K562 (cell line): ENCODE results near the gene BCO2. TPM values are rescaled to one million over a fixed set of nuclear protein-coding genes. Genes with fewer than 3 reads are reported as not detected.
A peak's percentile ranks its signal among the peaks of the same experiment; 100 is the strongest.

Experiments used
- ATAC-seq: fragments of 200-7000 bp; cut with Tn5 transposase; 3 replicates; pipeline ENCODE4 v1.9.1; 2020; ENCODE audit warnings: moderate library complexity
- BruUV-seq: library from RNA; stranded (reverse); fragments of 400-500 nt; replicated peaks from 2 replicates; lab custom pipeline; 2021; lab: Mats Ljungman, UMichigan
- CTCF ChIA-PET: fragments of 300-600 bp; formaldehyde crosslinking; extraction: SDS; loops from one replicate; lab custom pipeline; 2021; ENCODE audit warnings: low intra/inter-chr PET ratio; lab: Yijun Ruan, JAX
- POLR2A ChIA-PET: fragments of 300-600, 350-650 bp; sonication (Branson Sonifier 250); formaldehyde crosslinking; extraction: SDS; loops from one replicate; lab custom pipeline; 2021; ENCODE audit warnings: antibody characterized with exemption, inconsistent platforms; lab: Yijun Ruan, JAX
- DNase-seq, 4 experiments: peaks; one replicate each; pipeline versions ENCODE4 v3.0.0 to v3.0.0-alpha.2; 2011 to 2018; ENCODE audit warnings: low spot score in 3 of 4, mixed read lengths in 3 of 4; ENCODE audit errors: extremely low read depth in 1 of 4
- FAIRE-seq: peaks from 2 replicates; lab custom pipeline; 2011; peaks lifted over from hg19 to GRCh38; lab: Jason Lieb, UNC
- H2AFZ ChIP-seq: 2 replicates; pipeline ENCODE4 v1.6.0; 2011; ENCODE audit warnings: low read depth, low read length, control low read depth, inconsistent platforms
- H3K27ac ChIP-seq: fragments of 200-600 bp; 3 replicates; pipeline ENCODE4 v1.8.0; 2011; ENCODE audit warnings: low read depth, mild to moderate bottlenecking, control low read depth, inconsistent platforms, low read length, moderate library complexity, mixed read lengths; ENCODE audit errors: extremely low read depth
- H3K27me3 ChIP-seq, 2 experiments: fragments of 300-600 bp in 1 of 2; 2 replicates in 1 of 2; 3 replicates in 1 of 2; pipeline versions ENCODE4 v1.6.0 to v1.8.0; 2011; ENCODE audit warnings: inconsistent platforms in 2 of 2, low read length in 2 of 2, mild to moderate bottlenecking in 1 of 2, mixed read lengths in 1 of 2, moderate library complexity in 1 of 2; ENCODE audit not compliant: control insufficient read depth in 2 of 2, insufficient read depth in 2 of 2
- H3K36me3 ChIP-seq: fragments of 300-600 bp; 3 replicates; pipeline ENCODE4 v1.8.0; 2011; ENCODE audit warnings: mild to moderate bottlenecking, low read length, inconsistent platforms; ENCODE audit not compliant: control insufficient read depth, insufficient read depth
- H3K4me1 ChIP-seq, 2 experiments: fragments of 200-600 bp in 1 of 2; replicated peaks in 1 of 2; 2 replicates in 1 of 2; 3 replicates in 1 of 2; pipeline versions ENCODE4 v1.5.1 to v1.8.0; 2011; ENCODE audit warnings: inconsistent platforms in 2 of 2, low read length in 2 of 2, mild to moderate bottlenecking in 1 of 2, mixed read lengths in 1 of 2, moderate library complexity in 1 of 2; ENCODE audit not compliant: control insufficient read depth in 2 of 2, insufficient read depth in 2 of 2
- H3K4me2 ChIP-seq: 2 replicates; pipeline ENCODE4 v1.6.1; 2011; ENCODE audit warnings: low read length, control low read depth, inconsistent platforms, mixed read lengths; ENCODE audit not compliant: insufficient read depth
- H3K4me3 ChIP-seq: fragments of 200-600 bp; sonication (generic), shearing (Covaris generic); 2 replicates; pipeline ENCODE4 v1.5.1; 2016; ENCODE audit warnings: control low read depth, inconsistent platforms
- H3K79me2 ChIP-seq: fragments of 200-600 bp; 3 replicates; pipeline ENCODE4 v1.8.0; 2011; ENCODE audit warnings: low read length, inconsistent platforms; ENCODE audit not compliant: control insufficient read depth, insufficient read depth
- H3K9ac ChIP-seq, 2 experiments: 2 replicates each; pipeline versions ENCODE4 v1.6.0 to v1.6.1; 2011; ENCODE audit warnings: low read depth in 2 of 2, low read length in 2 of 2, control low read depth in 1 of 2, inconsistent platforms in 1 of 2, mild to moderate bottlenecking in 1 of 2, mixed read lengths in 1 of 2; ENCODE audit not compliant: insufficient read depth in 1 of 2
- H3K9me1 ChIP-seq: one replicate; pipeline ENCODE4 v1.6.0; 2011; ENCODE audit warnings: inconsistent platforms, mild to moderate bottlenecking, low read length, moderate library complexity; ENCODE audit not compliant: control insufficient read depth, insufficient read depth
- H3K9me3 ChIP-seq: replicated peaks from 2 replicates; pipeline ENCODE4 v1.5.1; 2011; ENCODE audit warnings: low read depth, low read length, inconsistent platforms; ENCODE audit not compliant: control insufficient read depth, insufficient read depth
- H4K20me1 ChIP-seq: replicated peaks from 2 replicates; pipeline ENCODE4 v1.6.1; 2011; ENCODE audit warnings: low read length, inconsistent platforms, mixed read lengths; ENCODE audit not compliant: control insufficient read depth, insufficient read depth
- E2F3 ChIP-seq: fragments of 250-450 bp; sonication (Bioruptor Pico); IDR thresholded peaks from 2 replicates; pipeline ENCODE4 v1.4.0; 2020; ENCODE audit warnings: mild to moderate bottlenecking
- GTF2B ChIP-seq: IDR thresholded peaks from 2 replicates; pipeline ENCODE4 v1.6.1; 2011; ENCODE audit not compliant: insufficient read length; ENCODE audit errors: extremely low read depth
- HNRNPH1 ChIP-seq: fragments of 200-400 bp; formaldehyde crosslinking; optimal IDR thresholded peaks from 2 replicates; pipeline ENCODE3; 2017; ENCODE audit warnings: low read depth, mild to moderate bottlenecking, low read length, moderate library complexity
- KDM4B ChIP-seq, 2 experiments: fragments of 450-650 bp in 1 of 2; sonication (generic) in 1 of 2; IDR thresholded peaks; 2 replicates each; pipeline ENCODE4 v1.6.1; 2016 to 2017; ENCODE audit warnings: borderline replicate concordance in 2 of 2, antibody characterized with exemption in 1 of 2, low read depth in 1 of 2, mild to moderate bottlenecking in 1 of 2
- KLF16 ChIP-seq: IDR thresholded peaks from 2 replicates; pipeline ENCODE4 v1.6.1; 2016; ENCODE audit warnings: antibody characterized with exemption
- NFIC ChIP-seq: fragments of 450-650 bp; IDR thresholded peaks from 2 replicates; pipeline ENCODE4 v1.6.1; 2017; ENCODE audit warnings: mild to moderate bottlenecking, inconsistent platforms
- RFX5 ChIP-seq: IDR thresholded peaks from 2 replicates; pipeline ENCODE4 v1.6.1; 2011; ENCODE audit warnings: low read depth, mild to moderate bottlenecking, improper control_type of control experiment, low read length
- SNAPC5 ChIP-seq: fragments of 250-450 bp; sonication (Bioruptor Pico); IDR thresholded peaks from 2 replicates; pipeline ENCODE4 v1.8.0; 2021; ENCODE audit warnings: moderate library complexity, mild to moderate bottlenecking, inconsistent platforms
- ZNF12 ChIP-seq: sonication (generic); formaldehyde crosslinking; IDR thresholded peaks from 2 replicates; pipeline ENCODE4 v1.4.0; 2020; ENCODE audit warnings: mild to moderate bottlenecking, missing genetic modification reagents
- WGBS: fragments of 100-300 bp; shearing (Covaris generic); methylation state at CpG from one replicate; pipeline ENCODE4 v1.1.6; 2016; ENCODE audit warnings: low coverage, mixed read lengths; ENCODE audit not compliant: insufficient coverage; ENCODE audit errors: missing lambda C conversion rate; 5-methylcytosine and 5-hydroxymethylcytosine counted together
- in situ Hi-C: fragments of 300-500 bp; cut with MboI; formaldehyde crosslinking; loops from 4 replicates; pipeline ENCODE4 v1.15.0; 2018; ENCODE audit warnings: inconsistent platforms, mixed read lengths
- intact Hi-C: fragments of 100-400 bp; cut with micrococcal nuclease; formaldehyde crosslinking; loops from 2 replicates; pipeline ENCODE4 v1.14.2; 2022
- polyA plus RNA-seq, 8 experiments: library from polyadenylated mRNA; depleted of rRNA in 4 of 8; stranded (reverse) in 5 of 8; unstranded in 3 of 8; fragments of >200 nt; fragmentation: Nextera tagmentation in 2 of 8; fragmentation: Illumina TruSeq in 1 of 8; extraction: Ambion mirVana in 2 of 8; extraction: Trizol in 1 of 8; gene quantifications; 2 replicates each; pipeline versions ENCODE4 v1.2.1 to v1.2.3, GENCODE V29; 2011 to 2014; ENCODE audit warnings: inconsistent platforms in 1 of 8, missing spikeins in 1 of 8
- total RNA-seq, 7 experiments: library from RNA; depleted of rRNA in 6 of 7; stranded (reverse); fragments of >200 nt in 6 of 7; fragmentation: Illumina TruSeq in 2 of 7; extraction: Trizol in 2 of 7; gene quantifications; 2 replicates each; pipeline versions ENCODE4 v1.2.1 to v1.2.3, GENCODE V29; 2011 to 2021; ENCODE audit warnings: low replicate concordance in 1 of 7

The BCO2 gene
- total and polyA plus RNA-seq, 9 of the 15 experiments (the other 6 are each of a cell fraction or from before 2014, with no cell fraction given), result 0.21 to 1.0 (median 0.47) TPM; not detected in 1

- no peak for TF ChIP-seq KDM4B (IDR thresholded peaks at IDR 0.05; ENCODE audit: borderline replicate concordance in 2 of 2, low read depth in 1 of 2)
- no peak for TF ChIP-seq SNAPC5 (CRISPR knock-in tag)
- no peak for TF ChIP-seq ZNF12 (CRISPR knock-in tag)
- no peak for TF ChIP-seq E2F3
These were observed 47.8 kb downstream of the BCO2 start (continued) for GRCh38 chr11:112223121-112223520.

GRCh38 chr11:112223754-112224532 is 48.6 kb downstream of the BCO2 start:
- Histone ChIP-seq H3K9me1 (no peaks in the 10 kb centered on the region), H3K4me2 (no peak overlapping the region), H3K79me2 (peaks cover 26% of the 10 kb centered on the region), H4K20me1 (no peaks in the 10 kb centered on the region), H3K4me1 (peaks cover 5 to 8% of the 10 kb centered on the region in 2 experiments; a peak in 3 of 5 replicates), H3K9ac (no peak overlapping the region), H3K9me3 (no peaks in the 10 kb centered on the region), H2AFZ (no peak overlapping the region), H3K27ac (no peak overlapping the region), H3K36me3 (peaks cover 12% of the 10 kb centered on the region), H3K27me3 (no peaks in the 10 kb centered on the region), H3K4me3 (no peak overlapping the region)
- ATAC-seq, result no peak
- no peak for DNase-seq
- no peak for TF ChIP-seq RFX5
- no peak for TF ChIP-seq KLF16
- peak; percentile 72 for TF ChIP-seq NFIC
- no peak for TF ChIP-seq HNRNPH1
- TF ChIP-seq GTF2B, result no peak
- intact Hi-C loops, result loop anchor here (5.0 kb wide), 1 partner anchor 1063 kb away; no protein-coding TSS in a partner anchor
- FAIRE-seq, result no peak
- 41% methylated on average over 5 of the region's 5 CpGs for WGBS
- BruUV-seq, result no TSS peak
- CTCF ChIA-PET, result interaction anchor here (1.1 to 1.4 kb wide), 2 partner anchors 55 to 57 kb away, joined by 5 to 7 read pairs; no protein-coding TSS in a partner anchor
- in situ Hi-C loops, result loop anchor here (5.0 to 10.0 kb wide), 3 partner anchors 58 to 619 kb away; partner anchors contain the start of gene SIK2
- POLR2A ChIA-PET, result interaction anchor here (0.5 kb wide), 1 partner anchor 9 kb away, joined by 3 read pairs; no protein-coding TSS in a partner anchor
